ENCODE results near the gene PSMC4.

- TF ChIP-seq REST (IDR thresholded peaks at IDR 0.05; ENCODE audit: low read depth, low read length) (no peak), CTCF (IDR thresholded peaks at IDR 0.05) (no peak)
Observed at GRCh38 chr19:39928357-39928725, 42.6 kb upstream of the PSMC4 start.
